Omental fat pad (tissue), 4 donors: ENCODE data around the gene SDK2. TPM values are rescaled to one million over a fixed set of nuclear protein-coding genes. Genes with fewer than 3 reads are reported as not detected.

ENCODE experiments used
- ATAC-seq: fragments of 150-250 bp; one replicate; pipeline ENCODE4 v1.9.1; 2016; ENCODE audit warnings: mild to moderate bottlenecking, moderate library complexity; ENCODE audit not compliant: low FRiP score
- DNase-seq: peaks from one replicate; pipeline ENCODE4 v3.0.0-alpha.2; 2019; ENCODE audit warnings: low spot score
- total RNA-seq, 4 donors: library from RNA; depleted of rRNA; stranded (reverse); fragments of >200 nt; gene quantifications; one replicate each; pipeline ENCODE4 v1.1.0, GENCODE V29; 2016
- TF ChIP-seq, protein P1 (sequence below), 3 donors: fragments of 450-650 bp; IDR thresholded peaks; one replicate each; pipeline ENCODE4 v1.5.1; 2016 to 2017; ENCODE audit warnings: antibody characterized with exemption in 3 of 3, mild to moderate bottlenecking in 3 of 3, moderate library complexity in 2 of 3

The SDK2 gene
- total RNA-seq, 4 donors from 2014 or later = 0.46 to 1.4 (median 0.64) TPM

DNA sequence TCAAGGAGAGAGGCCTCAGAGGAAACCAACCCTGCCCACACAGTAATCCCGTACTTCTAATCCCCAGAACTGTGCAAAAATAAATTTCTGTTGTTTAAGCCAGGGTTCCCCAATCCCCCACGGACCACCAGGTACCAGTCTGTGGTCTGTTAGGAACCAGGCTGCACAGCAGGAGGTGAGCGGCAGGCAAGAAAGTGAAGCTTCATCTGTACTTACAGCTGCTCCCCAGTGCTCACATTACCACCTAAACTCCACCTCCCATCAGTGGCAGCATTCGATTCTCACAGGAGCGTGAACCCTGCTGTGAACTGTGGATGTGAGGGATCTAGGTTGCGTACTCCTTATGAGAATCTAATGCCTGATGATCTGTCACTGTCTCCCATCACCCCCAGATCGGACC lies 231.3 kb downstream of the SDK2 start:
- DNase-seq (no peak), ATAC-seq (no peak)
- TF ChIP-seq, protein P1, sequence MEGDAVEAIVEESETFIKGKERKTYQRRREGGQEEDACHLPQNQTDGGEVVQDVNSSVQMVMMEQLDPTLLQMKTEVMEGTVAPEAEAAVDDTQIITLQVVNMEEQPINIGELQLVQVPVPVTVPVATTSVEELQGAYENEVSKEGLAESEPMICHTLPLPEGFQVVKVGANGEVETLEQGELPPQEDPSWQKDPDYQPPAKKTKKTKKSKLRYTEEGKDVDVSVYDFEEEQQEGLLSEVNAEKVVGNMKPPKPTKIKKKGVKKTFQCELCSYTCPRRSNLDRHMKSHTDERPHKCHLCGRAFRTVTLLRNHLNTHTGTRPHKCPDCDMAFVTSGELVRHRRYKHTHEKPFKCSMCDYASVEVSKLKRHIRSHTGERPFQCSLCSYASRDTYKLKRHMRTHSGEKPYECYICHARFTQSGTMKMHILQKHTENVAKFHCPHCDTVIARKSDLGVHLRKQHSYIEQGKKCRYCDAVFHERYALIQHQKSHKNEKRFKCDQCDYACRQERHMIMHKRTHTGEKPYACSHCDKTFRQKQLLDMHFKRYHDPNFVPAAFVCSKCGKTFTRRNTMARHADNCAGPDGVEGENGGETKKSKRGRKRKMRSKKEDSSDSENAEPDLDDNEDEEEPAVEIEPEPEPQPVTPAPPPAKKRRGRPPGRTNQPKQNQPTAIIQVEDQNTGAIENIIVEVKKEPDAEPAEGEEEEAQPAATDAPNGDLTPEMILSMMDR (IDR thresholded peaks at IDR 0.05) = no peak

DNA sequence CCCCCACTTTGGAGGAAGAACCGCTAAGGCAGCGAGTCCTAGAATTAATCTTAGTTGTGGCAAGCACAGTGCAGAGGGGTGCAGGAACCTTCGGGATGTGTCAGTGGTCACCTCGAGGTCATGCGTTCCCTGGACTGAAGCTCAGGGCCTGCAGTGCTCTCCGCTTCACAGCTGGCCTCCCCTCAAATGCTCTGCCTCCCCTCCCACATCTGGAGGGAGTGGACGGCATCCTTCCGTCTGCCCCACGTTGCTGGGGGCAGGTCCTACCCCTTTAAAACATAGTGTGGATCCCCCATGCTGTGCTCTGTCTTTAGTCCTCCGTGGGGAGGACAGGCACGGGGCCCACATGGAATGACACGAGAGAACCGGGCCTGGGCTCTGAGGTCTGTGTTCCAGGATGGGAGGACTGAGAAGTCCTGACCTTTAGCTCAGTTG lies 232.9 kb downstream of the SDK2 start:
- DNase-seq (no peak), ATAC-seq (peak; percentile 21)
- TF ChIP-seq, protein P1 (IDR thresholded peaks at IDR 0.05) = no peak

DNA sequence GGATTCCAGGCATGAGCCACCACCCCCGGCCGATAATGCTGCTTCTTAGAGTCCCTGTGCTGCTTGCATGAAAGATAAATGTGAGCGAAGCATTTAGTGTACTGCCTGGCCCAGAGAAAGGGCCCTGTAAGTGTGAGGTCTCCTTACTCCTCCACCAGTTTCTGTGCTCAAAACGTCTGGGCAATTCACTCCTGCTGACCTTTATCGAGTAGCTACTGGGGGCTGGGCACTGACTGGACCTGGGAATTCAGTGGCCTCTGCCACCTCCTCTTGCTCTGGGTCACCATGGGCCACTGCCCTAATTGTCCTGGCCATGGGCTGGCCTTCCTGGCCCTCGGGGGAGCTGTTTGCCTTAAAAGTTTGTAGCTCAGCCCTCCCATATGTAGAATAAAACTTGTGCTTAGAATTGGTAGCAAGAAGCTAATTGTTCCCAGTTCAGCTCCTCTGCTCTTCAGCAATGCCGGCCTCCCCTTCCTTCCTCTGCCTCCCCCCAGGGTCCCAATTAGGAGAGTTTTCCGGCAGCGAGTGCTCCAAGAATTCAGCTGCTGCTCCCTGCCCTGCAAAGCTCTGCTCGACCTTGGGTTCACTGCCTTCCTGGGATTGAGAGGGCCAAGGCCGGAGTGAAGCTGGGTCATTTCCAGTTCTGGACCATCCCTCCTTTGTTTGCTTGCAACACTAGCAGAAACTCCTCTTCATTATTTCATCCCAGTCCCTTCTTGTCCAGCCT lies 233.5 kb downstream of the SDK2 start:
- TF ChIP-seq, protein P1 (IDR thresholded peaks at IDR 0.05) = no peak
- ATAC-seq (peak; percentile 30), DNase-seq (no peak)

DNA sequence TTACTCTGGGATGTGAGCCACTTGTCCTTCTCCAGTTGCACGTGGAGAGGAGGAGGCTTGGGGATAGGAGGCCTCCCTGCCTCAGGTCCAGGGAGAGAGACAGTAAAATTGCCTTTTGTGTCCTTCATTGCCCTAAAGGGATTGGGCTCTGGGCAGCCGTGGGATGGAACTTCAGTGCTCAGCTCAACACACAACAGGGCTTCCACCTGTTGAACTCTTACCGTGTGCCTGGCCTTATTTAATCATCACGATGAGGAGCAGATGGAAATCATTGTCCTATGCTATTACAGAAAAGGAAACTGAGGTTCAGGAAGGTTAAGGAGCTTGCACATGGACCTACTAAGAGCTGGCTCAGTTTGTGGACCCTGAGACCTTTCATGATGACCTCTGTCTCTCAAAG lies 240.0 kb downstream of the SDK2 start:
- DNase-seq = no peak
- no peak for ATAC-seq
- TF ChIP-seq, protein P1 (IDR thresholded peaks at IDR 0.05) = no peak

DNA sequence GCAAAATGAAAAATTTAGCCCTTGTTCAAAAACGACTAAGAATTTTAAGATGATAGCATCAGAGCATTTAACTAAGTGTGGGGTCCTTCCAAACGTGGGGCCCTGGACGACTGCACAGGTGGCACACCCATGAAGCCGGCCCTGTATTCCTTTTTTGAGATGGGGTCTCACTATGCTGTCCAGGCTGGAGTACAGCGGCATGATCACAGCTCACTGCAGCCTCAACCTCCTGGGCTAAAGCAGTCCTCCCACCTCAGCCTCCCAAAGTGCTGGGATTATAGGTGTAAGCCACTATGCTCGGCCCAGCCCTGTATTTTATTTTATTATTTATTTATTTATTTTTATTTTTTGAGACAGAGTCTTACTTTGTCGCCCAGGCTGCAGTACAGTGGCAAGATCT lies 241.8 kb downstream of the SDK2 start:
- TF ChIP-seq, protein P1 (IDR thresholded peaks at IDR 0.05) = no peak
- DNase-seq (no peak), ATAC-seq (no peak)

DNA sequence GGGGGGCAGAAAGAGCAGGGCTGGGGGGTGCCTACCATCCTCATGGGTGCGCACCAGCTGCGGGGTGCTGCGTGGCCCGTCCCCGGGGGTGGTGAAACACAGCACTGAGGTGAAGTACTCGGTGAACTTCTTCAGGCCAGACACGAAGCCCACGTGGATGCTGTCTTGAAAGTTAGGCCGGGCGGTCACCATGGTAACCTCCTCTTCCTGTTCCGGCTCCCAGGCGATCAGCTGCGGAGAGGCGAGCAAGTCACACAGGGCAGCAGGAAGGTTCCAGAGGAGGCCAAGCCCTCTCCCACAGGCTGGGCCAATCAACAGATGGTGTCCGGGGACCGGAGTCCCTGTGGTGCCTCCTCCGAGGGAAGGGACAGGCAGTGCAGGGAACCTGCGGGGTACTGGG lies 242.3 kb downstream of the SDK2 start:
- no peak for ATAC-seq
- DNase-seq = no peak
- TF ChIP-seq, protein P1 (IDR thresholded peaks at IDR 0.05) = no peak

DNA sequence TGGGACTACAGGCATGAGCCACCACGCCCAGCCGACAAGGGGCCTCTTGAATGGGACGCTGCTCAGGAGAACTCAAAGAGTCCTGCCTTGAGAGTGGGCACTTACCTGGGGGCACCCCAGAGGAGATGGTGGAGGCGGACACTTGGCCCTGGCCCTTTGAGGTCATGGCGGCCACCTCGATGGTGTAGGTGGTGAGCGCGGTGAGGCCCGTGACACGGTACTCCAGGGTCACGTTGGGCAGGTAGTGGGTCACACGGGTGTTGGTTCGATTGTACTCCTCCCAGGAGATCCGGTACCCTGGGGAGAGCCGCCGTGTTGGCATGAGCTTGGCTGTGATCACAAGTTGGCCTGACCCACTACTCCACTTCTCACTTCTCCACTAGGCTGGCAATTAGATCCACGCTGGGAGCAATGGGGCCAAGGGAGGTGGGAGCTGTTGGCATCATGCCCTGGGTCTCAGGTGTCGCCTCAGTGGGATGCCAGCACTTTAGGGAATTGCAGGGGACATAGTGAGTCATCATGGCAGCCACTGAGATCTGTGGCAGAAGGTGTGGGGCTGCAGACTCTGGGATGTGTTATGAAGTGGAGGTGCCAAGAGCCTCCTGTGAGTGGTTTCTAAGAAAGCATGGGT lies 243.2 kb downstream of the SDK2 start:
- TF ChIP-seq, protein P1 (IDR thresholded peaks at IDR 0.05) = no peak
- no peak for DNase-seq
- no peak for ATAC-seq
